Activated CD8-positive, alpha-beta memory T cell treated with anti-CD3 and anti-CD28 coated beads, Interleukin-2, amount 50 U/mL, for 48 hours (primary cell): Measurements from ENCODE around the gene CDK18.
"Not testable (repeated sequence)": the region's sequence is repeated elsewhere in the genome, so short reads cannot be mapped to it uniquely, and the experiment has no call there.

ENCODE experiments used
- DNase-seq: peaks from one replicate; pipeline ENCODE4 v3.0.0-alpha.2; 2020

Gene CDK18

GRCh38 chr1:205481629-205482151, 22.8 kb upstream of the CDK18 start:
- no peak for DNase-seq

- not testable (repeated sequence) for DNase-seq
Observed at GRCh38 chr1:205482587-205482986, 21.9 kb upstream of the CDK18 start.

- no peak for DNase-seq
Observed at GRCh38 chr1:205483372-205483771, 21.1 kb upstream of the CDK18 start.

- DNase-seq: peak; percentile 77
Observed at GRCh38 chr1:205484985-205485967, 19.2 kb upstream of the CDK18 start.

- no peak for DNase-seq
Observed at GRCh38 chr1:205486258-205486657, 18.2 kb upstream of the CDK18 start.

- DNase-seq: no peak
Observed at GRCh38 chr1:205488074-205488723, 16.3 kb upstream of the CDK18 start.

- DNase-seq: no peak
Observed at GRCh38 chr1:205491794-205492193, 12.7 kb upstream of the CDK18 start.

GRCh38 chr1:205492201-205492667, 12.2 kb upstream of the CDK18 start:
- DNase-seq: no peak

GRCh38 chr1:205492774-205493173, 11.7 kb upstream of the CDK18 start:
- DNase-seq: no peak

- no peak for DNase-seq
Observed at GRCh38 chr1:205493241-205494085, 11.0 kb upstream of the CDK18 start.

- no peak for DNase-seq
Observed at GRCh38 chr1:205494115-205494514, 10.4 kb upstream of the CDK18 start.

GRCh38 chr1:205495237-205495823, 9.1 kb upstream of the CDK18 start:
- DNase-seq: no peak

- DNase-seq: no peak
Observed at GRCh38 chr1:205496661-205497060, 7.8 kb upstream of the CDK18 start.

GRCh38 chr1:205497351-205497750, 7.1 kb upstream of the CDK18 start:
- no peak for DNase-seq

GRCh38 chr1:205499789-205500188, 4.7 kb upstream of the CDK18 start:
- no peak for DNase-seq

GRCh38 chr1:205500240-205501233, 3.9 kb upstream of the CDK18 start:
- DNase-seq: no peak

- no peak for DNase-seq
Observed at GRCh38 chr1:205502111-205502810, 2.2 kb upstream of the CDK18 start.

GRCh38 chr1:205502992-205503391, 1.5 kb upstream of the CDK18 start:
- no peak for DNase-seq

GRCh38 chr1:205505076-205505729, 734 bp downstream of the CDK18 start:
- no peak for DNase-seq

- no peak for DNase-seq
Observed at GRCh38 chr1:205505791-205506190, 1.3 kb downstream of the CDK18 start.
